Esophagus muscularis mucosa (tissue), 4 donors: ENCODE measurements around the gene GSN. TPM values are rescaled to one million over a fixed set of nuclear protein-coding genes. Genes with fewer than 3 reads are reported as not detected.
A peak's percentile ranks its signal among the peaks of the same experiment; 100 is the strongest.

ENCODE experiments used
- DNase-seq: peaks from one replicate; pipeline ENCODE4 v3.0.0-alpha.2; 2017; ENCODE audit errors: extremely low spot score
- H3K27ac ChIP-seq, 4 donors: fragments of 200-600 bp; sonication (generic); replicated peaks in 1 of 4; 1 replicate in 3 of 4; 2 replicates in 1 of 4; pipeline ENCODE4 v1.5.1; 2016 to 2019; ENCODE audit warnings: mild to moderate bottlenecking in 1 of 4
- H3K27me3 ChIP-seq, 4 donors: fragments of 200-600 bp; sonication (generic); one replicate each; pipeline versions ENCODE4 v1.5.1 to v1.6.0; 2016 to 2019
- H3K36me3 ChIP-seq, 4 donors: fragments of 200-600 bp; sonication (generic); one replicate each; pipeline ENCODE4 v1.5.1; 2016 to 2019
- H3K4me1 ChIP-seq, 4 donors: fragments of 200-600 bp; sonication (generic); one replicate each; pipeline ENCODE4 v1.5.1; 2016 to 2019
- H3K4me3 ChIP-seq, 4 donors: fragments of 200-600 bp; sonication (generic); 1 replicate in 2 of 4; 2 replicates in 2 of 4; pipeline ENCODE4 v1.5.1; 2016 to 2019; ENCODE audit warnings: mild to moderate bottlenecking in 4 of 4, moderate library complexity in 1 of 4
- H3K9me3 ChIP-seq, 4 donors: fragments of 200-600 bp; sonication (generic); 1 replicate in 3 of 4; 2 replicates in 1 of 4; pipeline ENCODE4 v1.5.1; 2016 to 2019
- EP300 ChIP-seq: sonication (generic); formaldehyde crosslinking; IDR thresholded peaks from one replicate; pipeline ENCODE4 v1.6.1; 2017; ENCODE audit warnings: antibody characterized with exemption
- POLR2A ChIP-seq: fragments of 450-650 bp; IDR thresholded peaks from one replicate; pipeline ENCODE4 v1.6.1; 2017; ENCODE audit warnings: antibody characterized with exemption, moderate library complexity, mild to moderate bottlenecking, low read depth
- POLR2AphosphoS5 ChIP-seq, 2 donors: sonication (generic); formaldehyde crosslinking; IDR thresholded peaks; one replicate each; pipeline ENCODE4 v1.6.1; 2017; ENCODE audit warnings: antibody characterized with exemption in 2 of 2
- WGBS: methylation state at CpG from one replicate; pipeline ENCODE4 v1.1.5; 2018; 5-methylcytosine and 5-hydroxymethylcytosine counted together
- intact Hi-C: fragments of 100-400 bp; cut with DNase I; formaldehyde crosslinking; loops from one replicate; pipeline ENCODE4 v1.15.1; 2023
- total RNA-seq, 4 donors: library from RNA; depleted of rRNA; stranded (reverse); fragments of >200 nt; gene quantifications; one replicate each; pipeline versions ENCODE4 v1.1.0 to v1.2.1, GENCODE V29; 2016
- TF ChIP-seq, protein P1 (sequence below), 3 experiments: fragments of 200-600 bp in 2 of 3; fragments of 450-650 bp in 1 of 3; sonication (generic) in 2 of 3; IDR thresholded peaks; one replicate each; pipeline ENCODE4 v1.5.1; 2017 to 2019; ENCODE audit warnings: antibody characterized with exemption in 3 of 3, mild to moderate bottlenecking in 2 of 3, moderate library complexity in 1 of 3

Gene GSN
- total RNA-seq, 4 donors from 2014 or later: 2,509 to 3,811 (median 3,170) TPM

DNA sequence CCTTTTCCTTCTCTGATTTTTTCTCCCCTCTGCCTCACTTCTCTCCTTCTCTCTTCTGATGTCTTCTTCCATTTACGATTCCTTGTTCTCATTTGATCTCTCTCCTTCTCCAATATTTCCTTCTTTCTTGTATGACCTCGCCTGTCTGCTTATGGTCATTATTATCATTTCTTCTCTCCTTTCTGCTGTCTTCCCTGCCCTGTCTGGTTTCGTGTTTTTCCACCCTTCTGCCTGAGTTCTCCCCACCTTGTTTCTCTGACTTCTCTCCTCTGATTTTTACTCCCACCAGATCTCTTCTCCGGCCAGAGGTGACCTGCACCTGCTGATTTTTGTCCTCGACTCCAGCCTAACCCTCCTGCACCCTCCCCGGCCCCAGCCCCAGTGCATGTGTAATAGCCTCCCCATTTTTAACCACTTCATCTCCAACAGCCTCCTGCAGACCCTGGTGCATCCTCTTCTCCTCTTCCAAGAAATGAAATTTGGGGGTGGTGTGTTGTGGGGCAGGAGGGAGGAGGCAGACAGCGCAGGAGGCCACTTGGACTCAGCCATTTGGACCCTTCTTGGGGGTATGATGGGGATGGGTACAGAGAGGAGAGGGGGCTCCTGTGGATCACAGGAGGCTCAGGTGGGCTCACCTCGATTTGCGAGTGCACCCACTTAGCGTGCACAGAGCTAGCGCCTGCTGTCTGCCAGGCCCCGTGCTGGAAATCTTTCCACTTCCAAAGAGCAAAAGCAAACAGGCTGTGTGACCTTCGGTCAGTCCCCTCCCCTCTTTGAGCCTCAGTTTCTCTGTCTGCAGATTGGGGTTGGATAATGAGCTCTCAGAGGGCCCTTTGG lies 32.5 kb downstream of the GSN start:
- Histone ChIP-seq H3K27me3 (no peaks in the 10 kb centered on the region), H3K27ac (peak overlapping the region; percentile 93 to 99 (median 95)), H3K4me3 (peak overlapping the region; percentile 61 to 76 (median 70)), H3K36me3 (peaks cover 36 to 44% (median 40%) of the 10 kb centered on the region in 4 donors), H3K9me3 (no peaks in the 10 kb centered on the region), H3K4me1 (peaks cover 77 to 96% (median 93%) of the 10 kb centered on the region in 4 donors)
- intact Hi-C loops: no loop called here
- TF ChIP-seq, protein P1, sequence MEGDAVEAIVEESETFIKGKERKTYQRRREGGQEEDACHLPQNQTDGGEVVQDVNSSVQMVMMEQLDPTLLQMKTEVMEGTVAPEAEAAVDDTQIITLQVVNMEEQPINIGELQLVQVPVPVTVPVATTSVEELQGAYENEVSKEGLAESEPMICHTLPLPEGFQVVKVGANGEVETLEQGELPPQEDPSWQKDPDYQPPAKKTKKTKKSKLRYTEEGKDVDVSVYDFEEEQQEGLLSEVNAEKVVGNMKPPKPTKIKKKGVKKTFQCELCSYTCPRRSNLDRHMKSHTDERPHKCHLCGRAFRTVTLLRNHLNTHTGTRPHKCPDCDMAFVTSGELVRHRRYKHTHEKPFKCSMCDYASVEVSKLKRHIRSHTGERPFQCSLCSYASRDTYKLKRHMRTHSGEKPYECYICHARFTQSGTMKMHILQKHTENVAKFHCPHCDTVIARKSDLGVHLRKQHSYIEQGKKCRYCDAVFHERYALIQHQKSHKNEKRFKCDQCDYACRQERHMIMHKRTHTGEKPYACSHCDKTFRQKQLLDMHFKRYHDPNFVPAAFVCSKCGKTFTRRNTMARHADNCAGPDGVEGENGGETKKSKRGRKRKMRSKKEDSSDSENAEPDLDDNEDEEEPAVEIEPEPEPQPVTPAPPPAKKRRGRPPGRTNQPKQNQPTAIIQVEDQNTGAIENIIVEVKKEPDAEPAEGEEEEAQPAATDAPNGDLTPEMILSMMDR (IDR thresholded peaks at IDR 0.05): no peak
- no peak for TF ChIP-seq EP300
- no peak for TF ChIP-seq POLR2A
- TF ChIP-seq POLR2AphosphoS5 (IDR thresholded peaks at IDR 0.05): no peak
- no peak for DNase-seq
- WGBS: 38% methylated on average over 11 of the region's 13 CpGs

DNA sequence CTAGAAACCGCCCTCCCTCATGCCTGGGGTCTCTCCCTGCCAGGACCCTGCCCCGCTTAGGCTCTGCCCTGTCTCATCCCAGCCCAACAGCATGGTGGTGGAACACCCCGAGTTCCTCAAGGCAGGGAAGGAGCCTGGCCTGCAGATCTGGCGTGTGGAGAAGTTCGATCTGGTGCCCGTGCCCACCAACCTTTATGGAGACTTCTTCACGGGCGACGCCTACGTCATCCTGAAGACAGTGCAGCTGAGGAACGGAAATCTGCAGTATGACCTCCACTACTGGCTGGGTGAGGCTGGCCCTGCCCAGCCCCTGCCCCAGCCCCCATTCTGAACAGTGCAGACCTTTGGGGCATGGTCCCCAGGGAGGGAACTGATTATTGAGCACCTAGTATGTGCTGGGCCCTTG lies 33.9 kb downstream of the GSN start:
- DNase-seq: no peak
- Histone ChIP-seq H3K9me3 (no peaks in the 10 kb centered on the region), H3K36me3 (peaks cover 41 to 57% (median 52%) of the 10 kb centered on the region in 4 donors), H3K4me1 (peaks cover 70 to 96% (median 93%) of the 10 kb centered on the region in 4 donors), H3K4me3 (peak overlapping the region; percentile 61 to 76 (median 70)), H3K27me3 (no peaks in the 10 kb centered on the region), H3K27ac (peak overlapping the region; percentile 93 to 99 (median 95))
- 80% methylated on average over 4 of the region's 11 CpGs for WGBS
- intact Hi-C loops: no loop called here
- TF ChIP-seq EP300 (no peak), POLR2A (no peak), POLR2AphosphoS5 (IDR thresholded peaks at IDR 0.05) (no peak)
- TF ChIP-seq, protein P1 (IDR thresholded peaks at IDR 0.05): no peak

DNA sequence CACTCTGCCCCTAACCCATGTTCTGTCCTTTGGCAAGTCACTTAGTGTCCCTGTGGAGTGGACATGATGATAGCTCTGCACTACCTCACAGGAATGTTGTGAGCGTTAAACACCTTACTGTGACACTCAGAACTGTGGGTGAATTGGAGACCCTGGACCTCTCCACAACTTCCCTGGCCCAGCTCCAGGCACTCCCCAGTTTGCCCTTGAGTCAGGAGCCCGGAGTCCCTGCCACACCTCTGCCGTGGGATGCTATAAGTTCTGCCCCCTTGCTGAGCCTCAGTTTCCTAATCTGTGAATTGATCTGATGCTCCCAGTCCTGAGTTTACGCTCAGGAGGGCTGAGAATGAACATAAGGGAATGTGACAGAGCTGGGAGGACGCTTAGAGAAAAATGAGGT lies 34.4 kb downstream of the GSN start:
- intact Hi-C loops: no loop called here
- 94% methylated on average over 5 of the region's 5 CpGs for WGBS
- peak overlapping the region; percentile 93 to 99 (median 95) for H3K27ac ChIP-seq
- H3K9me3 ChIP-seq: no peaks in the 10 kb centered on the region
- DNase-seq: no peak
- no peaks in the 10 kb centered on the region for H3K27me3 ChIP-seq
- no peak for TF ChIP-seq EP300
- TF ChIP-seq POLR2A: no peak
- TF ChIP-seq POLR2AphosphoS5 (IDR thresholded peaks at IDR 0.05): no peak
- TF ChIP-seq, protein P1 (IDR thresholded peaks at IDR 0.05): no peak
- H3K4me3 ChIP-seq: peak overlapping the region; percentile 61 to 76 (median 70)
- peaks cover 67 to 96% (median 92%) of the 10 kb centered on the region in 4 donors for H3K4me1 ChIP-seq
- peaks cover 44 to 62% (median 57%) of the 10 kb centered on the region in 4 donors for H3K36me3 ChIP-seq

DNA sequence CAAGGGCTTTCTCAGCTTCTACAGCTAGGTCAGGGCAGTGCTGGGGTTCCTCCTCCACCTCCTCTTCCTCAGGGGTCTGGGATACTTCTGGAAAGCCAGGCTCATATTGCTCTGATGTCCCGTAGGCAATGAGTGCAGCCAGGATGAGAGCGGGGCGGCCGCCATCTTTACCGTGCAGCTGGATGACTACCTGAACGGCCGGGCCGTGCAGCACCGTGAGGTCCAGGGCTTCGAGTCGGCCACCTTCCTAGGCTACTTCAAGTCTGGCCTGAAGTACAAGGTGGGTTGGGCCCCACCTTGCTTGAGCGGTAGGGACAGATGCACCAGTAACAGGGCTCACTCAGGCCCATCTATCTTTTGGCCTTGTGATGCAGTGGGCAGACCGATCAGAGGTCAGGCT lies 34.8 kb downstream of the GSN start:
- no peak for DNase-seq
- Histone ChIP-seq H3K27me3 (no peaks in the 10 kb centered on the region), H3K36me3 (peaks cover 47 to 66% (median 61%) of the 10 kb centered on the region in 4 donors), H3K4me1 (peaks cover 65 to 96% (median 92%) of the 10 kb centered on the region in 4 donors), H3K27ac (peak overlapping the region; percentile 93 to 99 (median 95)), H3K9me3 (no peaks in the 10 kb centered on the region), H3K4me3 (peak overlapping the region; percentile 61 to 76 (median 70))
- TF ChIP-seq, protein P1 (IDR thresholded peaks at IDR 0.05): no peak
- TF ChIP-seq EP300 (no peak), POLR2A (no peak), POLR2AphosphoS5 (IDR thresholded peaks at IDR 0.05) (no peak)
- intact Hi-C loops: no loop called here
- WGBS: 95% methylated on average over 12 of the region's 13 CpGs
